ENCODE measurements around the gene ABR.

The ABR gene

GRCh38 chr17:1120596-1121441 lies 59.0 kb downstream of the ABR start:
- DNase-seq (ENCODE audit: low read depth in 1 of 2, low spot score in 1 of 2): no peak
- TF ChIP-seq POLR2AphosphoS5 (IDR thresholded peaks at IDR 0.05; ENCODE audit: low read depth) (no peak), GABPA (IDR thresholded peaks at IDR 0.05; ENCODE audit: low read depth) (no peak), SPI1 (IDR thresholded peaks at IDR 0.05; ENCODE audit: borderline replicate concordance, low read depth) (no peak)
- TF ChIP-seq, protein P1, sequence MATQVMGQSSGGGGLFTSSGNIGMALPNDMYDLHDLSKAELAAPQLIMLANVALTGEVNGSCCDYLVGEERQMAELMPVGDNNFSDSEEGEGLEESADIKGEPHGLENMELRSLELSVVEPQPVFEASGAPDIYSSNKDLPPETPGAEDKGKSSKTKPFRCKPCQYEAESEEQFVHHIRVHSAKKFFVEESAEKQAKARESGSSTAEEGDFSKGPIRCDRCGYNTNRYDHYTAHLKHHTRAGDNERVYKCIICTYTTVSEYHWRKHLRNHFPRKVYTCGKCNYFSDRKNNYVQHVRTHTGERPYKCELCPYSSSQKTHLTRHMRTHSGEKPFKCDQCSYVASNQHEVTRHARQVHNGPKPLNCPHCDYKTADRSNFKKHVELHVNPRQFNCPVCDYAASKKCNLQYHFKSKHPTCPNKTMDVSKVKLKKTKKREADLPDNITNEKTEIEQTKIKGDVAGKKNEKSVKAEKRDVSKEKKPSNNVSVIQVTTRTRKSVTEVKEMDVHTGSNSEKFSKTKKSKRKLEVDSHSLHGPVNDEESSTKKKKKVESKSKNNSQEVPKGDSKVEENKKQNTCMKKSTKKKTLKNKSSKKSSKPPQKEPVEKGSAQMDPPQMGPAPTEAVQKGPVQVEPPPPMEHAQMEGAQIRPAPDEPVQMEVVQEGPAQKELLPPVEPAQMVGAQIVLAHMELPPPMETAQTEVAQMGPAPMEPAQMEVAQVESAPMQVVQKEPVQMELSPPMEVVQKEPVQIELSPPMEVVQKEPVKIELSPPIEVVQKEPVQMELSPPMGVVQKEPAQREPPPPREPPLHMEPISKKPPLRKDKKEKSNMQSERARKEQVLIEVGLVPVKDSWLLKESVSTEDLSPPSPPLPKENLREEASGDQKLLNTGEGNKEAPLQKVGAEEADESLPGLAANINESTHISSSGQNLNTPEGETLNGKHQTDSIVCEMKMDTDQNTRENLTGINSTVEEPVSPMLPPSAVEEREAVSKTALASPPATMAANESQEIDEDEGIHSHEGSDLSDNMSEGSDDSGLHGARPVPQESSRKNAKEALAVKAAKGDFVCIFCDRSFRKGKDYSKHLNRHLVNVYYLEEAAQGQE (IDR thresholded peaks at IDR 0.05; ENCODE audit: insufficient replicate concordance, low read depth): no peak
- TF ChIP-seq, protein P2, sequence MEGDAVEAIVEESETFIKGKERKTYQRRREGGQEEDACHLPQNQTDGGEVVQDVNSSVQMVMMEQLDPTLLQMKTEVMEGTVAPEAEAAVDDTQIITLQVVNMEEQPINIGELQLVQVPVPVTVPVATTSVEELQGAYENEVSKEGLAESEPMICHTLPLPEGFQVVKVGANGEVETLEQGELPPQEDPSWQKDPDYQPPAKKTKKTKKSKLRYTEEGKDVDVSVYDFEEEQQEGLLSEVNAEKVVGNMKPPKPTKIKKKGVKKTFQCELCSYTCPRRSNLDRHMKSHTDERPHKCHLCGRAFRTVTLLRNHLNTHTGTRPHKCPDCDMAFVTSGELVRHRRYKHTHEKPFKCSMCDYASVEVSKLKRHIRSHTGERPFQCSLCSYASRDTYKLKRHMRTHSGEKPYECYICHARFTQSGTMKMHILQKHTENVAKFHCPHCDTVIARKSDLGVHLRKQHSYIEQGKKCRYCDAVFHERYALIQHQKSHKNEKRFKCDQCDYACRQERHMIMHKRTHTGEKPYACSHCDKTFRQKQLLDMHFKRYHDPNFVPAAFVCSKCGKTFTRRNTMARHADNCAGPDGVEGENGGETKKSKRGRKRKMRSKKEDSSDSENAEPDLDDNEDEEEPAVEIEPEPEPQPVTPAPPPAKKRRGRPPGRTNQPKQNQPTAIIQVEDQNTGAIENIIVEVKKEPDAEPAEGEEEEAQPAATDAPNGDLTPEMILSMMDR (IDR thresholded peaks at IDR 0.05; ENCODE audit: insufficient read depth, low read length): no peak
- Histone ChIP-seq H3K27ac (replicated peaks) (no peak overlapping the region), H3K27me3 (ENCODE audit: insufficient read depth, poor library complexity, severe bottlenecking) (no peaks in the 10 kb centered on the region), H3K4me3 (replicated peaks; ENCODE audit: insufficient read depth, low read length) (no peak overlapping the region)

DNA sequence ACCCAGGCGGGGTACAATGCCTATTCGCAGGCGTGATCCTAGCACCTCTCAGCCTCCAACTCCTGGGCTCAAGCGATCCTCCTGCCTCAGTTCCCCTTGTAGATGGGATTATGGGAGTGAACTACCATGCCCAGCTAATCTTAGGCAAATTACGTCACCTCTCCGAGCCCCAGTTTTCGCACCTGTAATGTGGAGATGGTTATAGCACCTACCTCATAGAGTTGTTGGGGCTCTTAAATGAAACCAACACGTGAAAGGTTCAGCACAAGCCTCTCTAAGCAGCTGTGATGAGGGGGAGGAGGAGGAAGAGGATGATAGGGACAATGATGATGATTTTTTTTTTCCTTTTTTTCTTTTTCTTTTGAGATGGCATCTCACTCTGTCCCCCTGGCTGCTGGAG lies 59.9 kb downstream of the ABR start:
- Histone ChIP-seq H3K27ac (replicated peaks) (no peak overlapping the region), H3K4me3 (replicated peaks; ENCODE audit: insufficient read depth, low read length) (no peak overlapping the region), H3K27me3 (ENCODE audit: insufficient read depth, poor library complexity, severe bottlenecking) (no peaks in the 10 kb centered on the region)
- TF ChIP-seq, protein P1 (IDR thresholded peaks at IDR 0.05; ENCODE audit: insufficient replicate concordance, low read depth): no peak
- TF ChIP-seq POLR2AphosphoS5 (IDR thresholded peaks at IDR 0.05; ENCODE audit: low read depth): no peak
- DNase-seq (ENCODE audit: low read depth in 1 of 2, low spot score in 1 of 2): no peak

DNA sequence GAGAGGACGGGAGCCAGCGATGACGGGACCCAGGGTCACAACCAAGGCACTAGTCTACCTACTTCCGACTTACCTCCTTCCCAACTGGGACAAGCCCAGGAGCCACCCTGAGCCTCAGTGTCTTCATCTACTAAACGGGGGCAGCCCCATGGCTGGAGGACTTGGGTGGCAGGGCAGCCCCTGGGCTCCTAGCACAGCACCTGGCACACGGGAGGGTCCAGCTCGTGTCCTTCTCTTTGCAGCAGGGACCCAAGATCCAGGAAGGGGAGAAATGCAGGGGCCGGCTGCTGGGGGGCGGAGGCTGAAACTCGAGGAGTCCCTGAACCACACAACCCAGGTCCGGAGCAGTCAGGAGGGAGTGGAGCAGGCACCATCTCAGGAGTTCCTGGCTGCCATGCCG lies 63.2 kb downstream of the ABR start:
- no peak for DNase-seq (ENCODE audit: low read depth in 1 of 2, low spot score in 1 of 2)
- Histone ChIP-seq H3K27me3 (ENCODE audit: insufficient read depth, poor library complexity, severe bottlenecking) (no peaks in the 10 kb centered on the region), H3K4me3 (replicated peaks; ENCODE audit: insufficient read depth, low read length) (no peak overlapping the region), H3K27ac (replicated peaks) (no peak overlapping the region)
- TF ChIP-seq GABPA (IDR thresholded peaks at IDR 0.05; ENCODE audit: low read depth) (no peak), POLR2AphosphoS5 (IDR thresholded peaks at IDR 0.05; ENCODE audit: low read depth) (no peak), SPI1 (IDR thresholded peaks at IDR 0.05; ENCODE audit: borderline replicate concordance, low read depth) (no peak)
- TF ChIP-seq, protein P2 (IDR thresholded peaks at IDR 0.05; ENCODE audit: insufficient read depth, low read length): no peak
- TF ChIP-seq, protein P1 (IDR thresholded peaks at IDR 0.05; ENCODE audit: insufficient replicate concordance, low read depth): no peak

Measured in HL-60 (cell line).